DMS53 (cell line): ENCODE measurements around the gene KCNJ15.
"Not testable (repeated sequence)": the region's sequence is repeated elsewhere in the genome, so short reads cannot be mapped to it uniquely, and the experiment has no call there.

Experiments used
- DNase-seq: peaks from one replicate; lab custom pipeline; 2025; lab: John Stamatoyannopoulos, UW

Gene KCNJ15

GRCh38 chr21:38256599-38257302, at the start of gene KCNJ15:
Gene KCNJ15, plus strand, starts transcription at chr21:38256991. Its CDS starts 42,271 bp downstream, at chr21:38299262.
- no peak for DNase-seq

DNA sequence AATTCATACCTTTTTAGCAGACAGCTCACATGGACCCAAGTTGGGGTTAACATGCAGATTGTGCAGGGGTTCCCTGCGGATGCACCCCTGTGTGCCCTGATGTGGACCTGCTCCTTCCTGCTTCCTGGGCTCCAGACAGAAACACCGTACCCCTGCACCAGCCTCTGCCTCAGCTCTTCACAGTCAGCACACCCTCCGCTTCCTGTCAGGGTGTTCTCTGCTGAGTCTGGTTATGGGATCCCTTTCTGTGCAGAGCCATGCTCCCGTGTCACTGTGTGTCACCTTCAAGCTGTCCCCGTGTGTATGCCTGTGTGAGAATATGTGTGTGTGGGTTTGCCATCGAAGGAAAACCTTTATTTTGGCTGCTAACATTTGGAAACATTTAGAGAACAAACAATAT, 48.7 kb upstream of the KCNJ15 start:
- no peak for DNase-seq

- DNase-seq, result no peak
Observed at GRCh38 chr21:38211321-38211720, 45.5 kb upstream of the KCNJ15 start.

GRCh38 chr21:38212706-38213105, 44.1 kb upstream of the KCNJ15 start:
- DNase-seq, result no peak

DNA sequence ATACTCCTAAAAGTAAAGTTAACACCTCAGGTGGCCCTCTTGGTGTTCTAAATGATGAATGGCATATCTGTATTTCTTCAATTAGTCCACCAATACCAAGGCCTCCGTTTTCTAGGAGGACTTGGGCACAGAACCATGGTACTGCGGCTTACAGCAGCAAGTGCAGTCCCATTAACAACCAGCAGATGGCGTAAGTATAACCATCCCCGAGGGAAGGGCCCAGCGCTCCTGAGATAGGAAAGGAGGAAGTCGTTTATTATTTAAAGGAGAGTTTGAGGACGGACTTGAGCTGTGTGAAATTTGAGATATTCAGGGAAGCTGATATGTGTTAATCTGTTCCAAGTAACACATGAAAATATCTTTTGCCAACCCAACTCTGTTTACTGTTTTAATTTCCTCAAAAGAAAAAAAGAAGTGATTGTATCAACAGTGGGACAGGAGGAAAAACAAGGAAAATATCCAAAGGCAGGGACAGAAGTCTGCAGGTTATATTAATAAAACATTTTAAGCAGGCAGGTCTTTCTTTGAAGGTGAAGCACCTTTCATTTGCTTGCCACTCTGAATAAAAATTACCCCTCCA, 37.7 kb upstream of the KCNJ15 start:
- peak; percentile 76 for DNase-seq

DNA sequence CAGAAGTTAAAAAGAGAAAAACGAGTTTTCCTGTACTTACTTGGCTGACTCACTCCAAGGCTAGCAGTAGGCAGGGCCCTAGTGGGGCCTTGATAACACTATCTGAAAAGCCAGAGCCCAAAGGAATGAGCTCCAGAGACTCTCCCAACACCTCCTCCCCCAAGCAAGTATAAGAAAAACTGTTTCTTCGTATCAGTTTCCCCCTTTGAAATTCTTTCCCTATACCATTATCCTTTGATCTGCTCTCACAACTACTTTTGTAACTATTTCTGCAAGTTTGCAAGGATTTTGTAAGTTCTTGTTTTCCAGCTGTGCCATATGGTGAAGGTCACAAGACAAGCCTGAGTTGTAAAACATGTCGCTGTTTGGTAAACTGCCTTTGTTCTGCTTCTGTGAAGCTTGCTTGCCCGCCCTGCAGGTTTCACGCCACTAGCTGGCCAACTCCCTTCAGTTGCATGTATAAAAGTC, 36.5 kb upstream of the KCNJ15 start:
- DNase-seq, result no peak

GRCh38 chr21:38221594-38221993, 35.2 kb upstream of the KCNJ15 start:
- no peak for DNase-seq

DNA sequence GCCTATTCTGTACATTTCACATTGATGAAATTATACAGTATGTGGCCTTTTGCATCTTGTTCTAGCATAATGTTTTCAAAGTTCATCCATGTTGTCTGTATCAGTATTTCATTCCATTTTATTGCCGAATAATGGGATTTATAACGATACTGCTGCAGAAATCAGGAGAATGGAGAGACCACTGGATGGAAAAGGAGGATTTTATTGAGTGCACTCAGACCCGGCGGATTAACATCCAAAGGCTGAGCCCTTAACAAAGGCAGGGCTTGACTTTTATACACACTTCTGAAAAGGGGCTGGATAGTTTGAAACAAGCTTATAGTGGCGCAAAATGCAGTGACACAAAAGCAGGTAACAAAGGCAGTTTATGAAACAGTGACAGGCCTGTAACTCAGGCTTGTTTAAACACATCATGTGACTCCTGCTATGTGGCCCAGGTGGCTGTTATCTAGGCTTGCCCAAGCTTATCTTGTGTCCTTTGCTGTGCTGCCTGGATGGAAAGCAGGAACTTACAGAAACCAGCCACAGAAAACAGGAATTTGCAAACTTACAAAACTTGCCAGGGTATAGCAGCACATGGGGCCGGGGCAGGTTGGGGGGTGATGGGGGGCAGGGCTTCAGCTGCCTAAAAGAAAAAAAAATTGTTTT, 32.8 kb upstream of the KCNJ15 start:
- peak; percentile 25 for DNase-seq

DNA sequence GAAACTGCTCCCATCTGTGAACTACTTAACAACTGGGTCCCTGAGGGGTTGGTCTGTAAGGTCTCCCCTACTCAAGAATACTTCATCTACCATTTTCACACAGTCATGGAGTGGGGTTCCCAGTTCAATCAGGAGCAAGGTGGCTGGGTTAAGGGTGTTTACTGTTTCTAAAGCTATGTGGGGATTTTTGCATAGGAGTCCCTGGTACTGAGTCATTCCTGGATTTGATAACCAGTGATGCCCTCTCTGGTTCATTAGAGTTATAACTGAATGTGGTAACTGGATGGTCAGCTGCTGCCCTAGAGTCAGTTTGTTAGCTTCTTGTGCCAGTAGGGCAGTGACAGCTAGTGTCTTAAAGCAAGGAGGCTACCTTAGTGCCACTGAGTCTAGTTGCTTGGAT, 29.4 kb upstream of the KCNJ15 start:
- no peak for DNase-seq

DNA sequence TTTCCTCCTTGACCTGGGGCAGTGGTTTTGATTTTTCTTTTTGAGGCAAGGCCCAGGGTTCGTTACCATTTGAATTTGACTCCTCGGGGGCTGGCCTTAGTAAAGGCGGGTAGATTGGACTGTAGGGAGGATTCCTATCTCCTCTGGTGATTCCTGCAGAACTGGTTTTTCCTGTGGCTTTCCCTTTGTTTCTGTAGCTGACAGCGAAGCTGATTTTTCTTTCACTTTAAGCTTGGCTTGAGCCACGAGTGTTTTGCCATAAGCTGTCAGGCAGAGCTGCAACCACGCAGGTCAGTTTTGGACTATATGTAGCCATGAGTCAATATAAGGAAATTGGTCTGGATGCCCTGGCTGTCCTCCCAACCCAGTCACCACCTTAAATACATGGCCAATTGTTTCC, 28.7 kb upstream of the KCNJ15 start:
- DNase-seq, result peak; percentile 13

DNA sequence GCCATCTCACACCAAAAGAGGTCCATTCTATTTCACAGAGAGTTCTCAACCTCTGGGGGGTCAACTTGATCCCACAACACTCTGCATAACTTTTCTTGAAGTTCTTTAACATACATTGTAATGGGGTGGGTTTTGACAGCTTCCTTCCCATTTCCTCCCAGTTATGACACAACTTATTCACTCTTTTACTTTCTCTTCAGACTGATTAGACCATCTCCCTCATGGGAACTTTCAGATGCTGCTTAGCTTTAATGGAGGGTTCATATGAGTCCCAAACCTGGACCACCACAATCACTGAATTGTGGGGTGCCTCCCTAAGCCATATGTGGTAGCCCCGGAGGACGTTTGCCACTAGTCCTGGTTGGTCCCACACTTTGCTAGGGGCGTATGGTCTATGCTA, 28.3 kb upstream of the KCNJ15 start:
- DNase-seq, result no peak

DNA sequence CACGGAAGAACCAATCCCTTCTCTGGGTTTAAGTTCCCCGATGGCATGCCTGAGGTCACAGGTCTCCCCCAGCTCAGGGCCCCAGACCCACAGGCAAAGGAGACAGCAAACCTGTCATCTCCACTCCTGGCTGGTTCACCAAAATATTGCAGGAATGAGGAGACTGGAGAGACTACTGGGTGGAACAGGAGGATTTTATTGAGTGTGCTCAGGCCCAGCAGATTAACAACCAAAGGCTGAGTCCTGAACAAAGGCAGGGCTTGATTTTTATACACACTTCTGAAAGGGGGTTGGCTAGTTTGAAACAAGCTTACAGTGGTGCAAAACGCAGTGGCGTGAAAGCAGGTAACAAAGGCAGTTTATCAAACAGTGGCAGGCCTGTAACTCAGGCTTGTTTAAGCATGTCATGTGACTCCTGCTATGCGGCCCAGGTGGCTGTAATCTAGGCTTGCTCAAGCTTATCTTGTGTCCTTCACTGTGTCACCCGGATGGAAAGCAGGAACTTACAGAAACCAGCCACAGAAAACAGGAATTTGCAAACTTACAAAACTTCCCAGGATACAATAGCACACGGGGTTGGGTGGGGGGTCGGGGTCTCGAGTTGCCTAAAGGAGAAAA, 27.4 kb upstream of the KCNJ15 start:
- DNase-seq, result peak; percentile 20

- DNase-seq, result peak; percentile 30
Observed at GRCh38 chr21:38234395-38235142, 22.2 kb upstream of the KCNJ15 start.

GRCh38 chr21:38235251-38235650, 21.5 kb upstream of the KCNJ15 start:
- not testable (repeated sequence) for DNase-seq

DNA sequence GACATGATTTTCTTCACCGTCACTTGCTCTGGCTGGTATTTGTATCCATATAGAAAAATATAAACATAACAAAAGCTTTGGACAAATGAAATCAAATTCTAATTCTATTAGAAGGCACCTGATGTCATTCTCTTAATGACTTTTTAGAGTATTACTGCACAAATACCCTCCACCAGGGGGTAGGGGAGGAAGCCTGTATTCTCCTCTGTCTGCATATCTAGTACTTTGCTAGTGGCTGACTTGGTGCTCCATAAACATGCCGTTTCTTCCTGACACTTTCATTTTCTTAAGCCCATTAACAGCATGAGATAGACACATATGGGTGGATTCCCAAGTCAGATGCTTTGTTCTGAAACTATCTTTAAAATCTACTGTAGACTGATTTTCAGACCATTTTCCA, 20.6 kb upstream of the KCNJ15 start:
- DNase-seq, result no peak

DNA sequence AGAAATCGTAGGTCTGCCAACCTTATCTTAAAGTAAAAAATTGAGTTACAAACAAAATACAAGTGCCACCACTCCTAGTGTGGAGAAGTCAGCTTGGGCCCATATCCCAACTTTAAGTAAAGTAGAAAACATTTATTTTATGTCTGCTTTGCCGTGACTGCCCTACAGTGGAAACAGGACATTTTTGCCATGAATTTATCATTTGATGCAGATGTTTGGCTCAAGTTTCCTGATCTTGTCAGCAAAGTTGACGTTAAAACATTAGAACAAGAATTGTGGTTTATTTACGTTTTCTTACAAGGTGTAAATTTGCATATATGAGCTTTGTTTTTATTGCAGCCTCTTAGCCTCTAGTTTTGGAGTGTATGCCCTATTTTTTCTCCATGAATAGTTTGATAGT, 17.1 kb upstream of the KCNJ15 start:
- no peak for DNase-seq

DNA sequence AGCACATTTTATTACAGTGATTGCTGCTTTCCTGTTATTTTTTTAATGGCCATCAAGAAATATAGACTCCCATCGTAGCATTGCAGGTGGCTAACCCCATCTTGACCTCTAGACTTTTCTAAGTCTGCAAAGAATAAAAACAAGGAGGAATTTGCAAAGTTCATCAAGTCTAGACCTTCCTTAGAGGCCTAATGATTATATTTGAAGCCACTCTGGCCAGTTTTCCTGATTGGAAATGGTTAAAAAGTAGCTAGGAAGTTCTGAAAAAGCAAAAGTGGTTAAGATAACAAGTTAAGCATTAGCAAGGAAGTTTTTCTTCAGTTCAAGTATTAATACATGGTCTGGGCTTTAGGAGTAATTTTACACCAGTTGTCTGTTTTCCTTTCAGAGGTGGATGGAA, 16.7 kb upstream of the KCNJ15 start:
- DNase-seq, result no peak

DNA sequence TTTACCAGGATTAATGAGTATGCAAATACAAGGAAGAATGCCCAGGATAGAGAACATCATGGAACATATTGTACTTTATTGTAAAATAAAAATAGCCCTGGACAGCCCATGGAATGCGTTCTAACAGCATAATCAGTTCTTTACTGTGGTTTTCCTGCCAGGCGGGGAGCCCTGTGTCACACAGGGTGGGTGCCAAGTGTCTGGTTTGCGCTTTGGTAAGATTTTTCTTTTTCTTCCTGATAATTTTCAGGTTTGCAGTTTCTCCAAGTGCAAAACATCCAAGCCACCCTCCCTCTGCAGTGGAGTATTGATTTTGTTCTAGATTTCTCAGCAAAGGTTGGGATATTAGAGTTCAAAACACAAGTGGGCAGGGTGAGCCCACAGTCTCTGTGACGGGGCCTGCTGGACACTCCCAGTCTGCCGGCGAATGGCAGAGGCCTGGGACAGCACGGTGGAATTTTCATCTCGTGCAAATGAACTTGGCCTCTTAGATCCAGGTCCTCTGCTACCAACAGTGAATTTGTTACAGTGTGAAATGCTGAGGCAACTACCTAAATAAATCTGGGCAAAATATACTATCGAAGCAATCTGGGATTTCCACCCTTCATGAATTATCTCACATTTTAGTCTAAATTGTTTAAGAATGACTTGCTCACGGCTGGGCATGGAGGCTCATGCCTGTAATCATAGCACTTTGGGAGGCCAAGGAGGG, 15.6 kb upstream of the KCNJ15 start:
- DNase-seq, result no peak

DNA sequence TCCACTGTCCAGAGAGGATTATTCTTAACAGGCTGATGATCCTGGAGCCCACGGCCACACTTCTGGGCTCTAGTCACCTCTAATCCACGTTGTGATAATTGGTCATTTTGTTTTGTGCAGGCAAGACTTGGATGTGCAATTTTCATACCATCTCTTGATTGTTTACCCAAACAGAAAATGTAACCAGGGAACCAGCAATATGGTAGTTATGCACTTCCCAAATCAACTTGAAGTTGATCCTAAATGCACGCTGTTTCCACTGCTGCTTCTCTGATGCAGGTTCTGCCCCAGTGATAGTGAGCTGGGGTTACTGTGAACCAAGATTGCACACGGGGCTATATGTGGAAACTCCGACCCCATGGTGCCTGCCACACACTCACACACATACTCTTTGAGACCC, 14.7 kb upstream of the KCNJ15 start:
- no peak for DNase-seq

- no peak for DNase-seq
Observed at GRCh38 chr21:38243732-38244406, 12.9 kb upstream of the KCNJ15 start.

- no peak for DNase-seq
Observed at GRCh38 chr21:38244407-38244787, 12.4 kb upstream of the KCNJ15 start.
